Measurements from ENCODE around the gene CPNE4. TPM values are rescaled to one million over a fixed set of nuclear protein-coding genes. Genes with fewer than 3 reads are reported as not detected.

The CPNE4 gene
- total RNA-seq, 1 experiment from 2014 or later = 31.1 TPM

DNA sequence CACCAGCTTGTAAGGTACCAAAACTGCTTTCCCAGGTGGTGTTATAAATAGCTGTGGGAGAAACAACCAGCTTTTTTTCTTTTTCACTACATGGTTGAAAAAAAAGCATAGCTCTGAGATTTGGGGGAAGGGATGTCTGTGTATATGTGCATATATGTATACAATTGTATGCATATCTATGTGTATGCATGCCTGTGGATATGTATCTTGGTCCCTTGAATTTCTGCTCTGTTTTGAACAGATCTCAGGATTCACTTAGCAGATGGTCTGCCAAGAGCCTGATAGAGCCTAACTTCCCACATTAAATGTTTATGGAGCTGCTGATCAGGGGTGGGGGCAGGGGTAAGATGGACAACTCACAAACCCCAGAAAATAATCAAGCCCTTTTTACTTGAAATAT is 39.0 kb upstream of the CPNE4 start:
- DNase-seq = no peak
- TF ChIP-seq CTCF (IDR thresholded peaks at IDR 0.05; ENCODE audit: unreplicated experiment) = no peak
- intact Hi-C loops (cut with micrococcal nuclease; ENCODE audit: unreplicated experiment) = no loop called here
- no peak overlapping the region for H3K4me3 Mint-ChIP-seq (ENCODE audit: low read depth, unreplicated experiment)
- peaks cover 15% of the 10 kb centered on the region for H3K4me1 Mint-ChIP-seq (ENCODE audit: low read depth, unreplicated experiment)
- BruUV-seq (replicated peaks) = no TSS peak
- no peak overlapping the region for H3K27ac Mint-ChIP-seq (ENCODE audit: unreplicated experiment)
- H3K9me3 Mint-ChIP-seq (ENCODE audit: low read depth, unreplicated experiment) = no peaks in the 10 kb centered on the region
- no peaks in the 10 kb centered on the region for H3K27me3 Mint-ChIP-seq (ENCODE audit: unreplicated experiment)
- CTCF ChIA-PET = interaction anchor here (1.5 kb wide), 1 partner anchor 26 kb away, joined by 3 read pairs; no protein-coding TSS in a partner anchor
- no peaks in the 10 kb centered on the region for H3K36me3 Mint-ChIP-seq (ENCODE audit: insufficient read depth, unreplicated experiment)

DNA sequence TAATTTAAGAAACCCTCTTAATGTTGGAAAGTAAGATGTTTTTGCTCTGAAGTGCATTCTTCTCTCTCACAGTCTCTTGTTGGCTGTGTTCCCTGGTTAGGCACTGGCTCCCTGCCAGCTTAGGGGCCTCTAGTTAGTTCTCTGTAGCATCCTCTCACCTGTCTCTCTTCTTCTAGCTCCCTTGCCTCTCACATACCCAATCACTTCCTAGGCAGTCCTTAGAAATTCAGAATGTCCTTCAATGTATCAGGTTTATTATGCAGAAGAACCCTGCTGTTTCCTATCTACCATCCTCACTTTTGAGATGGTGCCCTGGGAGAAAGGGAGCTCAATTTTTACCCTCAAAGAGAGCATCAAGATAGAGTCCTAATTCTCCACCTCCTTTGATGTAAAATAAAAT is 36.2 kb upstream of the CPNE4 start:
- peaks cover 15% of the 10 kb centered on the region for H3K4me1 Mint-ChIP-seq (ENCODE audit: low read depth, unreplicated experiment)
- H3K4me3 Mint-ChIP-seq (ENCODE audit: low read depth, unreplicated experiment) = no peak overlapping the region
- intact Hi-C loops (cut with micrococcal nuclease; ENCODE audit: unreplicated experiment) = no loop called here
- no TSS peak for BruUV-seq (replicated peaks)
- peak; percentile 43 for DNase-seq
- no peaks in the 10 kb centered on the region for H3K27me3 Mint-ChIP-seq (ENCODE audit: unreplicated experiment)
- H3K27ac Mint-ChIP-seq (ENCODE audit: unreplicated experiment) = no peak overlapping the region
- CTCF ChIA-PET = interaction anchor here (1.1 kb wide), 1 partner anchor 33 kb away, joined by 4 read pairs; no protein-coding TSS in a partner anchor
- no peaks in the 10 kb centered on the region for H3K9me3 Mint-ChIP-seq (ENCODE audit: low read depth, unreplicated experiment)
- no peak for TF ChIP-seq CTCF (IDR thresholded peaks at IDR 0.05; ENCODE audit: unreplicated experiment)
- no peaks in the 10 kb centered on the region for H3K36me3 Mint-ChIP-seq (ENCODE audit: insufficient read depth, unreplicated experiment)

DNA sequence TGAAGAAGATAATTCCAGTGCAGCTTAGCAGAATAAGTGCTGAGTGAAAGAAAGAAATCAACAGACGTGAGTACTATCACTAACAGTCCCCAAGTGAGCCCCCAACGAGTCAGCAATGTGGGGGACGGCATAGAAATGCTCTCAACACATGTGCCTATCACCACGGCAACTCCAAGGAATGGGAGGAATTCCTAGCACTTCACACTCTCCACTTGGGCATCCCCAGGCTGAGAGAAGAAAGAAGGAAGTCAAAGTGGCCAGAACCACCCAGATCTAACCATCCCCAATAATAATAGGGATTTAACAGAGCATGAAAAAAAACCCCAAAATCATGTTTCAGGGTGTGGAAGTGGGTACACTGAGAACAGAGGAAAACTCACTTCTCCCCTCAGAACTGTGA is 29.3 kb upstream of the CPNE4 start:
- H3K36me3 Mint-ChIP-seq (ENCODE audit: insufficient read depth, unreplicated experiment) = no peaks in the 10 kb centered on the region
- H3K27me3 Mint-ChIP-seq (ENCODE audit: unreplicated experiment) = no peaks in the 10 kb centered on the region
- CTCF ChIA-PET = no interaction called here
- no peak overlapping the region for H3K4me3 Mint-ChIP-seq (ENCODE audit: low read depth, unreplicated experiment)
- H3K9me3 Mint-ChIP-seq (ENCODE audit: low read depth, unreplicated experiment) = peaks cover 2% of the 10 kb centered on the region
- TF ChIP-seq CTCF (IDR thresholded peaks at IDR 0.05; ENCODE audit: unreplicated experiment) = no peak
- intact Hi-C loops (cut with micrococcal nuclease; ENCODE audit: unreplicated experiment) = no loop called here
- DNase-seq = no peak
- no peak overlapping the region for H3K27ac Mint-ChIP-seq (ENCODE audit: unreplicated experiment)
- no TSS peak for BruUV-seq (replicated peaks)
- no peaks in the 10 kb centered on the region for H3K4me1 Mint-ChIP-seq (ENCODE audit: low read depth, unreplicated experiment)

DNA sequence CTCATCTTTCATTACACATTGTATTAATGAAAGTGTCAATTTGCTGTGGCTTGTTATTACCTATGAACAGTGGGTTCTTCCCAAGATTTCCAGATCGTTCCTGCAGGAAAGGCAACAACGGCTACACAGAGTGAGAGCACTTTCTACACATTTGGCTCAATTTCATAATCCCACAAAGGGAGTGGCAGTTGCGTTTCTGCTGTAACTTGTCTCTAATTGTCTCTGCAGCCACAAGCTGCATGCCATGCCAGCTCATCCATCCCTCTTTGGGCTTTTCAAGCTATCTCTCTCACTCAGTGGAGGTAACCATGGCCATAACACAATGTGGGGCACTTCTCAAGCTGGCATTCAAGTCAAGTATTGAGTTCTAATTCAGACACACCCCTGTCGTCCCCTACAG is 27.7 kb upstream of the CPNE4 start:
- H3K27me3 Mint-ChIP-seq (ENCODE audit: unreplicated experiment) = no peaks in the 10 kb centered on the region
- H3K9me3 Mint-ChIP-seq (ENCODE audit: low read depth, unreplicated experiment) = peaks cover 5% of the 10 kb centered on the region
- DNase-seq = no peak
- no peak overlapping the region for H3K4me3 Mint-ChIP-seq (ENCODE audit: low read depth, unreplicated experiment)
- intact Hi-C loops (cut with micrococcal nuclease; ENCODE audit: unreplicated experiment) = no loop called here
- H3K4me1 Mint-ChIP-seq (ENCODE audit: low read depth, unreplicated experiment) = no peaks in the 10 kb centered on the region
- no peaks in the 10 kb centered on the region for H3K36me3 Mint-ChIP-seq (ENCODE audit: insufficient read depth, unreplicated experiment)
- H3K27ac Mint-ChIP-seq (ENCODE audit: unreplicated experiment) = no peak overlapping the region
- CTCF ChIA-PET = no interaction called here
- no TSS peak for BruUV-seq (replicated peaks)
- TF ChIP-seq CTCF (IDR thresholded peaks at IDR 0.05; ENCODE audit: unreplicated experiment) = no peak
